H1 (cell line): ENCODE results near the gene TMEM120A. TPM values are rescaled to one million over a fixed set of nuclear protein-coding genes. Genes with fewer than 3 reads are reported as not detected.

Experiments used
- CTCF ChIA-PET: fragments of 300-600 bp; sonication (Branson Sonifier 250); formaldehyde crosslinking; loops from one replicate; lab custom pipeline; 2021; ENCODE audit not compliant: partially characterized antibody; lab: Charles Lee
- POLR2A ChIA-PET: fragments of 300-600 bp; sonication (Branson Sonifier 250); formaldehyde crosslinking; loops from one replicate; lab custom pipeline; 2021; ENCODE audit warnings: inconsistent platforms; ENCODE audit not compliant: partially characterized antibody; lab: Charles Lee
- DNase-seq, 2 experiments: peaks; one replicate each; pipeline versions ENCODE4 v3.0.0 to v3.0.0-alpha.2; 2010 to 2022; ENCODE audit warnings: low spot score in 2 of 2, low read depth in 1 of 2, mixed read lengths in 1 of 2
- FAIRE-seq: peaks from 2 replicates; lab custom pipeline; 2011; peaks lifted over from hg19 to GRCh38; lab: Jason Lieb, UNC
- H2AFZ ChIP-seq: 2 replicates; pipeline ENCODE4 v1.8.1; 2012; ENCODE audit warnings: low read length, inconsistent platforms
- H2AK5ac ChIP-seq: 2 replicates; pipeline ENCODE4 v1.6.1; 2013; ENCODE audit warnings: low read depth, low read length
- H2BK120ac ChIP-seq: replicated peaks from 2 replicates; pipeline ENCODE3; 2013; ENCODE audit warnings: low read depth, low read length, inconsistent platforms
- H2BK12ac ChIP-seq: 2 replicates; pipeline ENCODE4 v1.6.1; 2013; ENCODE audit warnings: low read depth, low read length
- H2BK15ac ChIP-seq: 2 replicates; pipeline ENCODE4 v1.6.1; 2013; ENCODE audit warnings: low read length
- H2BK20ac ChIP-seq: 2 replicates; pipeline ENCODE4 v1.6.1; 2013; ENCODE audit warnings: low read length
- H2BK5ac ChIP-seq: 2 replicates; pipeline ENCODE4 v1.6.1; 2013; ENCODE audit warnings: low read depth, low read length
- H3K14ac ChIP-seq: 2 replicates; pipeline ENCODE4 v1.6.1; 2013; ENCODE audit warnings: inconsistent platforms; ENCODE audit not compliant: insufficient read length
- H3K18ac ChIP-seq: 2 replicates; pipeline ENCODE4 v1.6.1; 2013; ENCODE audit warnings: low read length; ENCODE audit errors: extremely low read depth
- H3K23ac ChIP-seq: 2 replicates; pipeline ENCODE4 v1.6.1; 2013; ENCODE audit warnings: inconsistent platforms; ENCODE audit not compliant: insufficient read length
- H3K23me2 ChIP-seq: 2 replicates; pipeline ENCODE4 v1.6.1; 2013; ENCODE audit warnings: low read depth, low read length
- H3K27ac ChIP-seq: 2 replicates; pipeline ENCODE4 v1.6.1; 2011; ENCODE audit warnings: low read depth, low read length, inconsistent platforms
- H3K27me3 ChIP-seq, 4 experiments: replicated peaks in 1 of 4; 1 replicate in 1 of 4; 2 replicates in 3 of 4; pipeline versions ENCODE4 v1.6.1 to v1.8.1; 2011 to 2013; ENCODE audit warnings: low read length in 3 of 4, mild to moderate bottlenecking in 3 of 4, inconsistent platforms in 2 of 4, mixed read lengths in 2 of 4, moderate library complexity in 1 of 4; ENCODE audit not compliant: control insufficient read depth in 3 of 4, insufficient read depth in 3 of 4; ENCODE audit errors: extremely low read depth in 1 of 4
- H3K36me3 ChIP-seq, 4 experiments: 2 replicates each; pipeline versions ENCODE4 v1.6.1 to v1.8.1; 2011 to 2013; ENCODE audit warnings: mild to moderate bottlenecking in 4 of 4, low read length in 3 of 4, moderate library complexity in 2 of 4, control low read depth in 1 of 4, inconsistent platforms in 1 of 4; ENCODE audit not compliant: insufficient read depth in 4 of 4, control insufficient read depth in 2 of 4
- H3K4ac ChIP-seq: replicated peaks from 2 replicates; pipeline ENCODE3; 2013; ENCODE audit warnings: low read length, low read depth, mixed read lengths, inconsistent platforms; ENCODE audit not compliant: insufficient read length
- H3K4me1 ChIP-seq, 4 experiments: replicated peaks in 1 of 4; 1 replicate in 1 of 4; 2 replicates in 3 of 4; pipeline versions ENCODE4 v1.6.1 to v1.8.1; 2011 to 2013; ENCODE audit warnings: low read length in 3 of 4, inconsistent platforms in 2 of 4, mixed read lengths in 1 of 4; ENCODE audit not compliant: insufficient read depth in 4 of 4, control insufficient read depth in 3 of 4
- H3K4me2 ChIP-seq, 2 experiments: 2 replicates each; pipeline versions ENCODE4 v1.6.1 to v1.8.1; 2011 to 2013; ENCODE audit warnings: low read depth in 2 of 2, low read length in 2 of 2, control low read depth in 1 of 2, inconsistent platforms in 1 of 2, mild to moderate bottlenecking in 1 of 2; ENCODE audit not compliant: insufficient read depth in 1 of 2
- H3K4me3 ChIP-seq, 4 experiments: fragments of 200-600, 300-600 bp in 1 of 4; sonication (generic), shearing (Covaris generic), sonication (Bioruptor Twin) in 1 of 4; 2 replicates each; pipeline versions ENCODE4 v1.5.1 to v1.8.1; 2011 to 2016; ENCODE audit warnings: low read length in 4 of 4, low read depth in 3 of 4, control low read depth in 2 of 4, inconsistent platforms in 2 of 4, mild to moderate bottlenecking in 2 of 4, mixed read lengths in 1 of 4, moderate library complexity in 1 of 4; ENCODE audit not compliant: insufficient read depth in 2 of 4; ENCODE audit errors: extremely low read depth in 1 of 4
- H3K56ac ChIP-seq: replicated peaks from 2 replicates; pipeline ENCODE3; 2013; ENCODE audit warnings: low read depth, mild to moderate bottlenecking, mixed read lengths, low read length, inconsistent platforms; ENCODE audit not compliant: insufficient read length
- H3K79me1 ChIP-seq: 2 replicates; pipeline ENCODE4 v1.6.1; 2013; ENCODE audit warnings: low read depth, low read length, control low read depth
- H3K79me2 ChIP-seq, 2 experiments: 2 replicates each; pipeline versions ENCODE4 v1.6.1 to v1.8.1; 2012 to 2013; ENCODE audit warnings: low read length in 2 of 2, mild to moderate bottlenecking in 2 of 2, inconsistent platforms in 1 of 2; ENCODE audit not compliant: insufficient read depth in 2 of 2, control insufficient read depth in 1 of 2
- H3K9ac ChIP-seq, 4 experiments: replicated peaks in 1 of 4; 1 replicate in 1 of 4; 2 replicates in 3 of 4; pipeline versions ENCODE4 v1.6.1 to v1.8.1; 2011 to 2013; ENCODE audit warnings: low read depth in 3 of 4, low read length in 3 of 4, control low read depth in 2 of 4, mild to moderate bottlenecking in 2 of 4, moderate library complexity in 2 of 4, inconsistent platforms in 1 of 4; ENCODE audit errors: extremely low read depth in 1 of 4
- H3K9me3 ChIP-seq, 2 experiments: 2 replicates each; pipeline versions ENCODE4 v1.6.1 to v1.8.1; 2012 to 2013; ENCODE audit warnings: mild to moderate bottlenecking in 2 of 2, moderate library complexity in 2 of 2, control low read depth in 1 of 2, inconsistent platforms in 1 of 2, low read depth in 1 of 2, low read length in 1 of 2, mixed read lengths in 1 of 2; ENCODE audit not compliant: insufficient read depth in 2 of 2
- H4K20me1 ChIP-seq, 2 experiments: replicated peaks in 1 of 2; 2 replicates each; pipeline versions ENCODE3 to v1.8.1; 2011 to 2013; ENCODE audit warnings: inconsistent platforms in 2 of 2, low read length in 2 of 2, mild to moderate bottlenecking in 1 of 2; ENCODE audit not compliant: insufficient read depth in 2 of 2, control insufficient read depth in 1 of 2
- H4K5ac ChIP-seq: 2 replicates; pipeline ENCODE4 v1.6.1; 2013; ENCODE audit warnings: low read length, low read depth, mixed read lengths, inconsistent platforms; ENCODE audit not compliant: insufficient read length
- H4K8ac ChIP-seq: 2 replicates; pipeline ENCODE4 v1.8.0; 2013; ENCODE audit warnings: mild to moderate bottlenecking, moderate library complexity, low read length, inconsistent platforms; ENCODE audit not compliant: insufficient read depth; ENCODE audit errors: extremely low read depth
- H4K91ac ChIP-seq: replicated peaks from 2 replicates; pipeline ENCODE3; 2013; ENCODE audit warnings: low read length, mixed read lengths, inconsistent platforms; ENCODE audit not compliant: insufficient read length
- CHD1 ChIP-seq: IDR thresholded peaks from 2 replicates; pipeline ENCODE4 v1.6.1; 2012; ENCODE audit warnings: low read depth, low read length, improper control_type of control experiment
- CHD2 ChIP-seq: IDR thresholded peaks from 2 replicates; pipeline ENCODE4 v1.6.1; 2012; ENCODE audit warnings: low read length, improper control_type of control experiment
- HDAC6 ChIP-seq: IDR thresholded peaks from one replicate; pipeline ENCODE4 v1.7.1; 2012; ENCODE audit warnings: low read depth, mild to moderate bottlenecking, inconsistent platforms, low read length, moderate library complexity
- KDM1A ChIP-seq: fragments of 200-600, 300-600 bp; sonication (generic); IDR thresholded peaks from 2 replicates; pipeline ENCODE4 v1.7.1; 2016; ENCODE audit warnings: mild to moderate bottlenecking, low read length, borderline replicate concordance
- RAD21 ChIP-seq, 2 experiments: IDR thresholded peaks in 1 of 2; conservative IDR thresholded peaks in 1 of 2; 2 replicates each; pipeline ENCODE4 v1.6.1; 2011; ENCODE audit warnings: low read depth in 2 of 2, low read length in 2 of 2, improper control_type of control experiment in 1 of 2, inconsistent platforms in 1 of 2, mild to moderate bottlenecking in 1 of 2, moderate library complexity in 1 of 2
- SP2 ChIP-seq: IDR thresholded peaks from 2 replicates; pipeline ENCODE4 v1.6.1; 2012; ENCODE audit warnings: mild to moderate bottlenecking, low read length, inconsistent platforms
- SP4 ChIP-seq: IDR thresholded peaks from 2 replicates; pipeline ENCODE4 v1.6.1; 2012; ENCODE audit warnings: low read length, inconsistent platforms
- TAF1 ChIP-seq: IDR thresholded peaks from 2 replicates; pipeline ENCODE4 v1.6.1; 2011; ENCODE audit warnings: mild to moderate bottlenecking, low read depth, low read length
- ZNF274 ChIP-seq: IDR thresholded peaks from 2 replicates; pipeline ENCODE4 v1.7.0; 2012; ENCODE audit warnings: low read length, borderline replicate concordance; ENCODE audit errors: extremely low read depth
- WGBS, 2 experiments: shearing (Covaris generic) in 1 of 2; methylation state at CpG; one replicate each; pipeline versions ENCODE4 v1.1.6 to v1.1.7; 2013 to 2015; ENCODE audit warnings: low lambda C conversion rate in 2 of 2, mixed read lengths in 2 of 2, inconsistent platforms in 1 of 2, low coverage in 1 of 2, missing lambda C conversion rate in 1 of 2; ENCODE audit not compliant: insufficient replicate concordance in 2 of 2, insufficient coverage in 1 of 2, insufficient read length in 1 of 2; ENCODE audit errors: extremely low coverage in 1 of 2, missing lambda C conversion rate in 1 of 2; 5-methylcytosine and 5-hydroxymethylcytosine counted together
- polyA plus RNA-seq, 7 experiments: library from polyadenylated mRNA; depleted of rRNA in 3 of 7; stranded (reverse) in 5 of 7; unstranded in 2 of 7; fragments of >200 nt in 5 of 7; fragments of 200-250 nt in 2 of 7; gene quantifications; 1 replicate in 5 of 7; 2 replicates in 1 of 7; 4 replicates in 1 of 7; pipeline versions ENCODE4 v1.2.1 to v1.2.3, GENCODE V29; 2011 to 2013; ENCODE audit warnings: missing spikeins in 2 of 7, mixed read lengths in 2 of 7
- total RNA-seq: library from RNA; stranded (reverse); fragmentation: NEBNext Ultra II Directional; extraction: Animal tissue kit (Norgen Biotek cat#: 25700); gene quantifications from 2 replicates; pipeline ENCODE4 v1.2.1, GENCODE V29; 2021

The TMEM120A gene
- total and polyA plus RNA-seq, 2 of the 8 experiments (the other 6 are each of a cell fraction or from before 2014, with no cell fraction given), result 15.6 to 49.9 TPM

DNA sequence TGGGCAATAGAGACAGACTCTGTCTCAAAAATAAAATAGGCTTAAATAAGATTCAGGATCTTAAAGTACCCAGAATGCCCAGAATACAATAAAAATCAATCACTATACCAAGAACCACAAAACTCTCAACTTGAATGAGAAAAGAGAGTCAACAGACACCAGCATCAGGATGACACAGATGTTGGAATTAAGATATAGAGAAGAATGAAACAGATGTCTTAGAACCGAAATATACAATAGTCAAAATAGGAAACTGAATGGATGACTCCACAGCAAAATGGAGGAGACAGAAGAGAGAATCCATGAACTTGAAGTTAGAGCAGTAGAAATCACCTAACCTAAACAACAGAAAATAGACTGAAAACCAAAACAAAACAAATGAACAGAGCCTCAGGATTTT lies 49.9 kb downstream of the TMEM120A start:
- Histone ChIP-seq H3K23me2 (no peaks in the 10 kb centered on the region), H2BK20ac (no peak overlapping the region), H3K79me2 (peaks cover 0 to 34% of the 10 kb centered on the region in 2 experiments; a peak in 2 of 4 replicates), H3K4me3 (no peak overlapping the region), H3K9ac (no peak overlapping the region), H4K8ac (no peak overlapping the region), H3K36me3 (no peaks in the 10 kb centered on the region; a peak in 1 of 8 replicates), H3K4ac (no peak overlapping the region), H3K27ac (no peak overlapping the region), H2BK120ac (no peak overlapping the region), H4K91ac (no peak overlapping the region), H3K14ac (no peak overlapping the region), H3K79me1 (peaks cover 8% of the 10 kb centered on the region; the same call in 1 of the 2 replicates), H2AK5ac (no peak overlapping the region), H3K4me1 (no peaks in the 10 kb centered on the region; a peak in 1 of 7 replicates), H3K9me3 (no peaks in the 10 kb centered on the region), H2BK12ac (no peak overlapping the region), H4K5ac (no peak overlapping the region), H3K18ac (no peak overlapping the region), H2BK5ac (no peak overlapping the region), H4K20me1 (peaks cover 0 to 15% of the 10 kb centered on the region in 2 experiments), H3K23ac (no peak overlapping the region), H3K27me3 (no peaks in the 10 kb centered on the region), H2AFZ (no peak overlapping the region), H3K4me2 (no peak overlapping the region), H2BK15ac (no peak overlapping the region), H3K56ac (no peak overlapping the region)
- FAIRE-seq (no peak), DNase-seq (no peak)
- ChIA-PET POLR2A (interaction anchor here (0.8 kb wide), 1 partner anchor 20 kb away, joined by 3 read pairs; no protein-coding TSS in a partner anchor), CTCF (no interaction called here)
- TF ChIP-seq ZNF274, result no peak
- TF ChIP-seq TAF1, result no peak
- TF ChIP-seq KDM1A, result no peak
- TF ChIP-seq CHD1, result no peak
- TF ChIP-seq RAD21 (IDR thresholded peaks at IDR 0.05 in 1 of 2, conservative IDR thresholded peaks at IDR 0.05 in 1 of 2; ENCODE audit: low read depth in 2 of 2, low read length in 2 of 2), result no peak
- no peak for TF ChIP-seq CHD2
- TF ChIP-seq SP4, result no peak
- TF ChIP-seq SP2, result no peak
- no peak for TF ChIP-seq HDAC6
- 91% methylated on average over 1 of the region's 1 CpG; no CpG with 5 or more reads in 1 of the 2 experiments for WGBS, 2 experiments
